ENCODE data around the gene INTS14.

- TF ChIP-seq, protein P1, sequence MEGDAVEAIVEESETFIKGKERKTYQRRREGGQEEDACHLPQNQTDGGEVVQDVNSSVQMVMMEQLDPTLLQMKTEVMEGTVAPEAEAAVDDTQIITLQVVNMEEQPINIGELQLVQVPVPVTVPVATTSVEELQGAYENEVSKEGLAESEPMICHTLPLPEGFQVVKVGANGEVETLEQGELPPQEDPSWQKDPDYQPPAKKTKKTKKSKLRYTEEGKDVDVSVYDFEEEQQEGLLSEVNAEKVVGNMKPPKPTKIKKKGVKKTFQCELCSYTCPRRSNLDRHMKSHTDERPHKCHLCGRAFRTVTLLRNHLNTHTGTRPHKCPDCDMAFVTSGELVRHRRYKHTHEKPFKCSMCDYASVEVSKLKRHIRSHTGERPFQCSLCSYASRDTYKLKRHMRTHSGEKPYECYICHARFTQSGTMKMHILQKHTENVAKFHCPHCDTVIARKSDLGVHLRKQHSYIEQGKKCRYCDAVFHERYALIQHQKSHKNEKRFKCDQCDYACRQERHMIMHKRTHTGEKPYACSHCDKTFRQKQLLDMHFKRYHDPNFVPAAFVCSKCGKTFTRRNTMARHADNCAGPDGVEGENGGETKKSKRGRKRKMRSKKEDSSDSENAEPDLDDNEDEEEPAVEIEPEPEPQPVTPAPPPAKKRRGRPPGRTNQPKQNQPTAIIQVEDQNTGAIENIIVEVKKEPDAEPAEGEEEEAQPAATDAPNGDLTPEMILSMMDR (IDR thresholded peaks at IDR 0.05): no peak
- TF ChIP-seq EZH2 (IDR thresholded peaks at IDR 0.05): no peak
Observed at GRCh38 chr15:65578904-65579728, 31.8 kb downstream of the INTS14 start.
